ENCODE results near the gene PHF21B.
"Not testable (repeated sequence)": the region's sequence is repeated elsewhere in the genome, so short reads cannot be mapped to it uniquely, and the experiment has no call there.

Gene PHF21B

GRCh38 chr22:44971651-44972362 lies 38.0 kb downstream of the PHF21B start:
- no peak overlapping the region for H3K27ac Mint-ChIP-seq
- H3K4me3 Mint-ChIP-seq, result no peak overlapping the region
- peaks cover 3% of the 10 kb centered on the region for H3K27me3 Mint-ChIP-seq
- H3K36me3 Mint-ChIP-seq (ENCODE audit: low read depth), result no peaks in the 10 kb centered on the region
- no peaks in the 10 kb centered on the region for H3K4me1 Mint-ChIP-seq (ENCODE audit: low read depth)
- no peaks in the 10 kb centered on the region for H3K9me3 Mint-ChIP-seq
- intact Hi-C loops (cut with micrococcal nuclease), result no loop called here

- no peaks in the 10 kb centered on the region for H3K9me3 Mint-ChIP-seq
Measured at GRCh38 chr22:44970291-44970690, 39.5 kb downstream of the PHF21B start.

GRCh38 chr22:44969817-44970216 lies 40.0 kb downstream of the PHF21B start:
- no peak overlapping the region for H3K4me3 Mint-ChIP-seq
- peaks cover 3% of the 10 kb centered on the region for H3K27me3 Mint-ChIP-seq
- no peaks in the 10 kb centered on the region for H3K9me3 Mint-ChIP-seq
- no peak overlapping the region for H3K27ac Mint-ChIP-seq
- H3K4me1 Mint-ChIP-seq (ENCODE audit: low read depth), result no peaks in the 10 kb centered on the region
- H3K36me3 Mint-ChIP-seq (ENCODE audit: low read depth), result no peaks in the 10 kb centered on the region
- intact Hi-C loops (cut with micrococcal nuclease), result no loop called here

More at GRCh38 chr22:44970291-44970690, 39.5 kb downstream of the PHF21B start:
- Mint-ChIP-seq H3K27me3 (peaks cover 3% of the 10 kb centered on the region), H3K4me1 (ENCODE audit: low read depth) (no peaks in the 10 kb centered on the region), H3K27ac (no peak overlapping the region), H3K36me3 (ENCODE audit: low read depth) (no peaks in the 10 kb centered on the region), H3K4me3 (no peak overlapping the region)
- intact Hi-C loops (cut with micrococcal nuclease), result no loop called here

GRCh38 chr22:44968736-44969135 lies 41.1 kb downstream of the PHF21B start:
- Mint-ChIP-seq H3K4me1 (ENCODE audit: low read depth) (no peaks in the 10 kb centered on the region), H3K27me3 (peaks cover 3% of the 10 kb centered on the region), H3K9me3 (no peaks in the 10 kb centered on the region), H3K4me3 (no peak overlapping the region), H3K36me3 (ENCODE audit: low read depth) (no peaks in the 10 kb centered on the region), H3K27ac (no peak overlapping the region)
- intact Hi-C loops (cut with micrococcal nuclease), result no loop called here

GRCh38 chr22:44965171-44965570 lies 44.6 kb downstream of the PHF21B start:
- Mint-ChIP-seq H3K27ac (no peak overlapping the region), H3K9me3 (no peaks in the 10 kb centered on the region), H3K27me3 (peaks cover 1% of the 10 kb centered on the region), H3K4me3 (no peak overlapping the region), H3K4me1 (ENCODE audit: low read depth) (no peaks in the 10 kb centered on the region), H3K36me3 (ENCODE audit: low read depth) (no peaks in the 10 kb centered on the region)
- intact Hi-C loops (cut with micrococcal nuclease), result no loop called here

- no peaks in the 10 kb centered on the region for H3K9me3 Mint-ChIP-seq
- intact Hi-C loops (cut with micrococcal nuclease), result no loop called here
- no peak overlapping the region for H3K27ac Mint-ChIP-seq
- no peak overlapping the region for H3K4me3 Mint-ChIP-seq
- peaks cover 2% of the 10 kb centered on the region for H3K27me3 Mint-ChIP-seq
- no peaks in the 10 kb centered on the region for H3K4me1 Mint-ChIP-seq (ENCODE audit: low read depth)
- no peaks in the 10 kb centered on the region for H3K36me3 Mint-ChIP-seq (ENCODE audit: low read depth)
Measured at GRCh38 chr22:44964722-44965078, 45.1 kb downstream of the PHF21B start.

GRCh38 chr22:44963832-44964721 lies 45.7 kb downstream of the PHF21B start:
- Mint-ChIP-seq H3K4me1 (ENCODE audit: low read depth) (no peaks in the 10 kb centered on the region), H3K9me3 (no peaks in the 10 kb centered on the region), H3K4me3 (no peak overlapping the region), H3K36me3 (ENCODE audit: low read depth) (no peaks in the 10 kb centered on the region), H3K27me3 (peaks cover 2% of the 10 kb centered on the region), H3K27ac (no peak overlapping the region)
- intact Hi-C loops (cut with micrococcal nuclease), result no loop called here

- H3K27ac Mint-ChIP-seq, result no peak overlapping the region
- no peaks in the 10 kb centered on the region for H3K4me1 Mint-ChIP-seq (ENCODE audit: low read depth)
- H3K9me3 Mint-ChIP-seq, result no peaks in the 10 kb centered on the region
- intact Hi-C loops (cut with micrococcal nuclease), result no loop called here
- no peak overlapping the region for H3K4me3 Mint-ChIP-seq
- no peaks in the 10 kb centered on the region for H3K36me3 Mint-ChIP-seq (ENCODE audit: low read depth)
- peaks cover 2% of the 10 kb centered on the region for H3K27me3 Mint-ChIP-seq
Measured at GRCh38 chr22:44962741-44963454, 46.9 kb downstream of the PHF21B start.

- H3K36me3 Mint-ChIP-seq (ENCODE audit: low read depth); H3K4me3 Mint-ChIP-seq; H3K4me1 Mint-ChIP-seq (ENCODE audit: low read depth); intact Hi-C loops (cut with micrococcal nuclease); H3K27ac Mint-ChIP-seq; H3K27me3 Mint-ChIP-seq; H3K9me3 Mint-ChIP-seq: not testable (repeated sequence)
Measured at GRCh38 chr22:44961682-44962081, 48.1 kb downstream of the PHF21B start.

- Mint-ChIP-seq H3K4me3 (no peak overlapping the region), H3K27me3 (peaks cover 10% of the 10 kb centered on the region), H3K4me1 (ENCODE audit: low read depth) (no peaks in the 10 kb centered on the region), H3K27ac (no peak overlapping the region), H3K36me3 (ENCODE audit: low read depth) (no peaks in the 10 kb centered on the region), H3K9me3 (no peaks in the 10 kb centered on the region)
- intact Hi-C loops (cut with micrococcal nuclease), result no loop called here
Measured at GRCh38 chr22:44956840-44957767, 52.7 kb downstream of the PHF21B start.

- Mint-ChIP-seq H3K4me1 (ENCODE audit: low read depth) (no peaks in the 10 kb centered on the region), H3K4me3 (no peak overlapping the region), H3K27ac (no peak overlapping the region), H3K36me3 (ENCODE audit: low read depth) (no peaks in the 10 kb centered on the region), H3K9me3 (no peaks in the 10 kb centered on the region), H3K27me3 (peaks cover 8% of the 10 kb centered on the region)
- intact Hi-C loops (cut with micrococcal nuclease), result no loop called here
Measured at GRCh38 chr22:44955102-44955501, 54.7 kb downstream of the PHF21B start.

- intact Hi-C loops (cut with micrococcal nuclease), result no loop called here
- no peak overlapping the region for H3K4me3 Mint-ChIP-seq
- H3K4me1 Mint-ChIP-seq (ENCODE audit: low read depth), result no peaks in the 10 kb centered on the region
- no peak overlapping the region for H3K27ac Mint-ChIP-seq
- H3K36me3 Mint-ChIP-seq (ENCODE audit: low read depth), result no peaks in the 10 kb centered on the region
- no peaks in the 10 kb centered on the region for H3K9me3 Mint-ChIP-seq
- H3K27me3 Mint-ChIP-seq, result peaks cover 8% of the 10 kb centered on the region
Measured at GRCh38 chr22:44954149-44954548, 55.7 kb downstream of the PHF21B start.
